DMS53 treated with DMSO at 0.1 percent for 48 hours (cell line): ENCODE data around the gene TCAP.

Experiments used
- DNase-seq: peaks from one replicate; lab custom pipeline; 2025; ENCODE audit not compliant: unreplicated experiment; lab: John Stamatoyannopoulos, UW

TCAP gene

GRCh38 chr17:39648616-39649366 is 16.4 kb upstream of the TCAP start:
- DNase-seq: no peak

GRCh38 chr17:39650121-39650579 is 15.0 kb upstream of the TCAP start:
- no peak for DNase-seq

DNA sequence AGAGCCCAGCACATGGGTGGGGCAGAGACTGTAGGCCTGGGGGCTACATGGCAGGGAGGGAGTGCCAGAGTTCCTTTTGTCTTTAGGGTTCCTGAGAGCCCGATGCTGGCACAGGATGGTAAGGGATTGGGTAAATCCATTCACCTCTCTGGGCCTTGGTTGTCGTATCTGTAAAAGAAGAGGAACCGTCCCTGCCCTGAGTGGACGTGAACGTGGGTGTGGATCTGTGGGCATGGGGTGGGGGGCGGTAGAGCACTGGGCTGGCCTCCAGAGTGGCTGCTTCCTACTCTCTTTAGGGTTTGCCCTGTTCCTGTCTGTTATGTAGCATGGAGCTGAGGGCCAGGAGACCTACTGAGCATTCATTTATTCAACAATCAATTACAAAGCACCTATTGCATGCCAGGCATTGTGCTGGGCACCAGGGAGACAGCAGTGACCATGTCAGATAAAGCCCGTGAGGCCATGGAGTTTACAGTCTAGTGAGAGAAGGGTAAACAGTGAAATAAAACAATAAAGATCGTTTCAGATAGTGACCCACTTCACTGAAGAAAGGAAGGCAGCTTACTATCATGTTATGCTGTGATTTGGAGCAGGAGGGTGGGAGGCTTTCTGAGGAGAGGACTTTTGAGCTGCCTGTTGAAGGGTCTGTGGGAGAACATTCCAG is 13.1 kb upstream of the TCAP start:
- DNase-seq: no peak

GRCh38 chr17:39652587-39653315 is 12.4 kb upstream of the TCAP start:
- DNase-seq: no peak

DNA sequence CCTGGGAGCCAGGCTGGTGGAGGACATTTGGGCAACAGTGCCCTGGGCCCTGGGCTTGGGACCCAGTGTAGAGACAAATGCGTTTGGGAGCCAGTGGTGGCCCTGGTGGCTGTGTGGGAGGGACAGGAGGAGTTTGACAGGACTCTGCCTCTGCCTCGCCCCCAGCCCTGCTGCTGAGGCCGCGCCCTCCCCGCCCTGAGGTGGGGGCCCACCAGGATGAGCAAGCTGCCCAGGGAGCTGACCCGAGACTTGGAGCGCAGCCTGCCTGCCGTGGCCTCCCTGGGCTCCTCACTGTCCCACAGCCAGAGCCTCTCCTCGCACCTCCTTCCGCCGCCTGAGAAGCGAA is 11.9 kb upstream of the TCAP start:
- no peak for DNase-seq

GRCh38 chr17:39653662-39654331 is 11.4 kb upstream of the TCAP start:
- DNase-seq: peak; percentile 11

- no peak for DNase-seq
Observed at GRCh38 chr17:39655105-39655504, 10.0 kb upstream of the TCAP start.

DNA sequence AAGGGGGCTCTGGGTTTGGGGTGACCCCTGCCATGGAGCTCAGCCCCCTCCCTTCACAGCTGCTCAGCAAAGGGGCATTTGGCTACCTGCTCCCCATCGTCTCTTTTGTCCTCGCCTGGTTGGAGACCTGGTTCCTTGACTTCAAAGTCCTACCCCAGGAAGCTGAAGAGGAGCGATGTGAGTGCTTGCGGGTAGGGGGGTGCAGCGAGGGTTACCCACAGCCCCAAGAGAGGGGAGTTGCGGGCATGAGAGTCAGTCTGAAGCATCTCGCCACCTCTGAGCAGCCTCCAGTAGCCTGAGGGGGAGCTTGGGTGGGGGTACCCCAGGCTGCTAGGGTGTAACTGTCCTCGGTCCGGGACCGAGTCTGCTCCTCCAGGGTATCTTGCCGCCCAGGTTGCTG is 6.8 kb upstream of the TCAP start:
- DNase-seq: no peak

DNA sequence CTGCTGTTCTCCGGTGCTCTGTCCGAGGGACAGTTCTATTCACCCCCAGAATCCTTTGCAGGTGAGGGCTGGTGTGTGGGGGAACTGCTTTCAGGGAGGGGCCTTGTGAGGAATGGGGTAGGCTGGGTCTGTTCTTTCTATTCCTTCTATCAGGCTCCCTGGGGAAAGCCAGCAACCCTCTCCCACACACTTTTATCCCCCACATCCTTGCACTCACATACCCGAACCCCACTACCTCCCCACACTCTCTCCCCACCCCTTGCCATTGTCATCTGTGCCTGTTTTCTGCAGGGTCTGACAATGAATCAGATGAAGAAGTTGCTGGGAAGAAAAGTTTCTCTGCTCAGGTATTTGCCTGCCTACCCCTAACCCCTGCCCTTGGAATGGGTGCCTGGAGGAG is 6.4 kb upstream of the TCAP start:
- DNase-seq: no peak

DNA sequence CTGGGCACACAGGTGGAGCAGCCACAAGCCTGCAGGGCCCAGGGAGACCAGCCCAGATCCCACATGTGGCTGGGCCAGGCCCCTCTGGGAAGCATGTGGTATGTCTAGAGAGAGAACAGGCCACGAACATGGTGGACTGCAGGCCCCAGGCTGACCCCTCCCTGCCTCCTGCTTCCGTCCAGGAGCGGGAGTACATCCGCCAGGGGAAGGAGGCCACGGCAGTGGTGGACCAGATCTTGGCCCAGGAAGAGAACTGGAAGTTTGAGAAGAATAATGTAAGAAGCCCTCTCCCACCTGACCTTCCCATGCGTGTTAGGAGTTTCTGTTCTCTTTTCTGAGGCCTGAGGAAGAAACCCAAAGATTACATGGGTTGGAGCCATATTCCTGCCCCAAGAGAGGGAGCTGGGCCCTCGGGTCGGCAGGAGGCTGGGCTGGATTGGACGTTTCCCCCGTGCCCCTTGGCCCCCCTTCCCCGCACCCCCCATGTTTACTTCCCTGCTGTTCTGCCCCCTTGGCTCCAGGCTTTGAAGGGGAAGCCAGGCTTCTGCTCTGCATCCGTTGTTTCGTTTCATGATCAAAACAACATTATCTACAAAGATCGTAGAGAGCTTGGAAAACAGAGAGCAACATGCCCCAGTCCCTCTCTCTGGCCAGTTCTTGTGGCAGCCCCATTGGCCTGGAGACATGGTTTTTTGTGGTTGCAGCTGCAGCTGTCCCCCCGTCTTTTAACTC is 5.7 kb upstream of the TCAP start:
- no peak for DNase-seq

GRCh38 chr17:39660011-39660360 is 5.2 kb upstream of the TCAP start:
- no peak for DNase-seq

GRCh38 chr17:39660397-39661385 is 4.5 kb upstream of the TCAP start:
- no peak for DNase-seq

DNA sequence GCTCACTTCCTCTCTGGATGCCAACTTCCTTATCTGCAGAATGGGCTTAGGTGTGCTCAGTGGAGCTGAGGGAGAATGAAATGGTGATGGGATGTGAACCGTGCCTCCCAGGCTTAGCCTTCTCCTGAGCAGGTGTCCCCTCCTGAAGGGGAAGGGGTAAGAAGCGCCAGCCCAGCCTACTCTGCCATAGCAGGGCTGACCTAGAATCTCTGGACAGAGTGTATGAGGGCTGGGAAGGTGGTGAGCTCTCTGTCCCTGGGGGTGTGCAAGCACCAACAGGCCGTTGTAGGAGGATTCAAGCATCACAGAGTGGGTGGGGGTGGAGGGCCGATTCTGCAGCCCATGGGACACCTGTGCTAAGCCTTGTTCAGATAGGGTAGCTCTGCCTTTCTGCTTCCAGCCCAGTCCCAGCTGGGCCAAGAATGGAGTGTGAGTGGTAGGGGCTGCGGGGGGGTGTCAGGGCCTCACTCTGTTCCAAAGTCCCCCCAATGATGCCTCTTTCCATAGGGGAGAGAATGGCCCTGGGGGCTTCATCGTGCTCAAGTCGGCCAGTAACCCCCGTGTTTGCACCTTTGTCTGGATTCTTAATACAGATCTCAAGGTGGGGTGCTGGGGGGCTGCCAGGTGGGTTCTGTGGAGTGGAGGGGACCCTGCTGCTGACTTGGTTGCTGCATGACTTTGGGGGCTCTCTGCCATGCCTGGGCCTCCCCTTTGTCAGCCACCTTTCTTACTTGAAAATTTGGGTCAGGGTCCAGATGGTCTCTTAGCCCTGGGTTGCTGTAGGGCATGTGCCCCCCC is 3.2 kb upstream of the TCAP start:
- DNase-seq: no peak

- no peak for DNase-seq
Observed at GRCh38 chr17:39662551-39663339, 2.4 kb upstream of the TCAP start.

DNA sequence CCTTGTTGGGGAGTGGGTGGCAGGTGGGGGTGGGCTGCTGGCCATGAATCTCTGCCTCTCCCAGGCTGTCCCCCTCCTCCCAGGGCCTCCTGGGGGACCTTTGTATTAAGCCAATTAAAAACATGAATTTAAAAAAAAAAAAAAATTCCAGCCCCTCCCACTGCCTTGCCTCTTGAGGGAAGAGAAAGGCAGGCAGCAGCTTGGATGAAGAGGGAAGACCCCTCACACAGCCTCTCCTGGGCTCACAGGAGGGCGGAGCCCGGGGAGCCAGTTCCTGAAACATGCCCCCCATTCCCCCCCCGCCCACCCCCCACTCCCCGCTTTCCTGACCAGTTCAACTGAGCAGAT is 1.8 kb upstream of the TCAP start:
- no peak for DNase-seq

- DNase-seq: no peak
Observed at GRCh38 chr17:39663688-39664580, 1.2 kb upstream of the TCAP start.

GRCh38 chr17:39665642-39666224 is 584 bp downstream of the TCAP start:
- DNase-seq: no peak
